PC-9 (cell line): ENCODE measurements around the gene HJV.

Experiments
- EZH2 ChIP-seq: fragments of 200-600 bp; sonication (generic); IDR thresholded peaks from 2 replicates; pipeline ENCODE4 v1.8.0; 2017; ENCODE audit warnings: antibody characterized with exemption, low read depth
- TF ChIP-seq, protein P1 (sequence below): fragments of 200-600 bp; sonication (generic); conservative IDR thresholded peaks from 2 replicates; pipeline ENCODE4 v1.6.1; 2017; ENCODE audit warnings: mixed run types, antibody characterized with exemption, mild to moderate bottlenecking, moderate library complexity

DNA sequence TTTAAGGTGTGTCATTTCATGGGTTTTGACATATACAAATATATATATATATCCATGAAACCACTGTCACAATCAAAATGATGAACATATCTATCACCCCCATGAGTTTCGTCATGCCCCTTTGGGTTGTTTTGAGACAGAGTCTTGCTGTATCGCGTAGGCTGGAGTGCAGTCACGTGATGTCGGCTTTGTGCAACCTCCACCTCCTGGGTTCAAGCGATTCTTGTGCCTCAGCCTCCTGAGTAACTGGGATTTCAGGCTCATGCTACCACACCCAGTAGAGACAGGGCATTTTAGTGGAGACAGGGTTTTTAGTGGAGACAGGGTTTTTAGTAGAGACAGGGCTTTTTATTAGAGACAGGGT, 8.0 kb downstream of the HJV start:
- TF ChIP-seq, protein P1, sequence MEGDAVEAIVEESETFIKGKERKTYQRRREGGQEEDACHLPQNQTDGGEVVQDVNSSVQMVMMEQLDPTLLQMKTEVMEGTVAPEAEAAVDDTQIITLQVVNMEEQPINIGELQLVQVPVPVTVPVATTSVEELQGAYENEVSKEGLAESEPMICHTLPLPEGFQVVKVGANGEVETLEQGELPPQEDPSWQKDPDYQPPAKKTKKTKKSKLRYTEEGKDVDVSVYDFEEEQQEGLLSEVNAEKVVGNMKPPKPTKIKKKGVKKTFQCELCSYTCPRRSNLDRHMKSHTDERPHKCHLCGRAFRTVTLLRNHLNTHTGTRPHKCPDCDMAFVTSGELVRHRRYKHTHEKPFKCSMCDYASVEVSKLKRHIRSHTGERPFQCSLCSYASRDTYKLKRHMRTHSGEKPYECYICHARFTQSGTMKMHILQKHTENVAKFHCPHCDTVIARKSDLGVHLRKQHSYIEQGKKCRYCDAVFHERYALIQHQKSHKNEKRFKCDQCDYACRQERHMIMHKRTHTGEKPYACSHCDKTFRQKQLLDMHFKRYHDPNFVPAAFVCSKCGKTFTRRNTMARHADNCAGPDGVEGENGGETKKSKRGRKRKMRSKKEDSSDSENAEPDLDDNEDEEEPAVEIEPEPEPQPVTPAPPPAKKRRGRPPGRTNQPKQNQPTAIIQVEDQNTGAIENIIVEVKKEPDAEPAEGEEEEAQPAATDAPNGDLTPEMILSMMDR: no peak
- no peak for TF ChIP-seq EZH2
